K562 (cell line): ENCODE measurements around the gene DGCR8. TPM values are rescaled to one million over a fixed set of nuclear protein-coding genes. Genes with fewer than 3 reads are reported as not detected.

Source experiments
- ATAC-seq: fragments of 200-7000 bp; cut with Tn5 transposase; 3 replicates; pipeline ENCODE4 v1.9.1; 2020; ENCODE audit warnings: moderate library complexity
- BruUV-seq: library from RNA; stranded (reverse); fragments of 400-500 nt; replicated peaks from 2 replicates; lab custom pipeline; 2021; lab: Mats Ljungman, UMichigan
- CTCF ChIA-PET: fragments of 300-600 bp; formaldehyde crosslinking; extraction: SDS; loops from one replicate; lab custom pipeline; 2021; ENCODE audit warnings: low intra/inter-chr PET ratio; lab: Yijun Ruan, JAX
- POLR2A ChIA-PET: fragments of 300-600, 350-650 bp; sonication (Branson Sonifier 250); formaldehyde crosslinking; extraction: SDS; loops from one replicate; lab custom pipeline; 2021; ENCODE audit warnings: antibody characterized with exemption, inconsistent platforms; lab: Yijun Ruan, JAX
- DNase-seq, 4 experiments: peaks; one replicate each; pipeline versions ENCODE4 v3.0.0 to v3.0.0-alpha.2; 2011 to 2018; ENCODE audit warnings: low spot score in 3 of 4, mixed read lengths in 3 of 4; ENCODE audit errors: extremely low read depth in 1 of 4
- FAIRE-seq: peaks from 2 replicates; lab custom pipeline; 2011; peaks lifted over from hg19 to GRCh38; lab: Jason Lieb, UNC
- H2AFZ ChIP-seq: 2 replicates; pipeline ENCODE4 v1.6.0; 2011; ENCODE audit warnings: low read depth, low read length, control low read depth, inconsistent platforms
- H3K27ac ChIP-seq: fragments of 200-600 bp; 3 replicates; pipeline ENCODE4 v1.8.0; 2011; ENCODE audit warnings: low read depth, mild to moderate bottlenecking, control low read depth, inconsistent platforms, low read length, moderate library complexity, mixed read lengths; ENCODE audit errors: extremely low read depth
- H3K27me3 ChIP-seq, 2 experiments: fragments of 300-600 bp in 1 of 2; 2 replicates in 1 of 2; 3 replicates in 1 of 2; pipeline versions ENCODE4 v1.6.0 to v1.8.0; 2011; ENCODE audit warnings: inconsistent platforms in 2 of 2, low read length in 2 of 2, mild to moderate bottlenecking in 1 of 2, mixed read lengths in 1 of 2, moderate library complexity in 1 of 2; ENCODE audit not compliant: control insufficient read depth in 2 of 2, insufficient read depth in 2 of 2
- H3K36me3 ChIP-seq: fragments of 300-600 bp; 3 replicates; pipeline ENCODE4 v1.8.0; 2011; ENCODE audit warnings: mild to moderate bottlenecking, low read length, inconsistent platforms; ENCODE audit not compliant: control insufficient read depth, insufficient read depth
- H3K4me1 ChIP-seq, 2 experiments: fragments of 200-600 bp in 1 of 2; replicated peaks in 1 of 2; 2 replicates in 1 of 2; 3 replicates in 1 of 2; pipeline versions ENCODE4 v1.5.1 to v1.8.0; 2011; ENCODE audit warnings: inconsistent platforms in 2 of 2, low read length in 2 of 2, mild to moderate bottlenecking in 1 of 2, mixed read lengths in 1 of 2, moderate library complexity in 1 of 2; ENCODE audit not compliant: control insufficient read depth in 2 of 2, insufficient read depth in 2 of 2
- H3K4me2 ChIP-seq: 2 replicates; pipeline ENCODE4 v1.6.1; 2011; ENCODE audit warnings: low read length, control low read depth, inconsistent platforms, mixed read lengths; ENCODE audit not compliant: insufficient read depth
- H3K4me3 ChIP-seq: fragments of 200-600 bp; sonication (generic), shearing (Covaris generic); 2 replicates; pipeline ENCODE4 v1.5.1; 2016; ENCODE audit warnings: control low read depth, inconsistent platforms
- H3K79me2 ChIP-seq: fragments of 200-600 bp; 3 replicates; pipeline ENCODE4 v1.8.0; 2011; ENCODE audit warnings: low read length, inconsistent platforms; ENCODE audit not compliant: control insufficient read depth, insufficient read depth
- H3K9ac ChIP-seq, 2 experiments: 2 replicates each; pipeline versions ENCODE4 v1.6.0 to v1.6.1; 2011; ENCODE audit warnings: low read depth in 2 of 2, low read length in 2 of 2, control low read depth in 1 of 2, inconsistent platforms in 1 of 2, mild to moderate bottlenecking in 1 of 2, mixed read lengths in 1 of 2; ENCODE audit not compliant: insufficient read depth in 1 of 2
- H3K9me1 ChIP-seq: one replicate; pipeline ENCODE4 v1.6.0; 2011; ENCODE audit warnings: inconsistent platforms, mild to moderate bottlenecking, low read length, moderate library complexity; ENCODE audit not compliant: control insufficient read depth, insufficient read depth
- H3K9me3 ChIP-seq: replicated peaks from 2 replicates; pipeline ENCODE4 v1.5.1; 2011; ENCODE audit warnings: low read depth, low read length, inconsistent platforms; ENCODE audit not compliant: control insufficient read depth, insufficient read depth
- H4K20me1 ChIP-seq: replicated peaks from 2 replicates; pipeline ENCODE4 v1.6.1; 2011; ENCODE audit warnings: low read length, inconsistent platforms, mixed read lengths; ENCODE audit not compliant: control insufficient read depth, insufficient read depth
- CBX5 ChIP-seq: IDR thresholded peaks from 2 replicates; pipeline ENCODE4 v1.6.1; 2014; ENCODE audit warnings: low read depth, borderline replicate concordance
- CBX8 ChIP-seq: fragments of 200-600 bp; sonication (generic); IDR thresholded peaks from 2 replicates; pipeline ENCODE4 v1.6.1; 2012; ENCODE audit warnings: borderline replicate concordance, mixed run types, low read depth, mild to moderate bottlenecking, moderate library complexity, mixed read lengths, low read length, control low read depth, inconsistent platforms; ENCODE audit not compliant: poor library complexity, severe bottlenecking; ENCODE audit errors: extremely low read depth
- ELK3 ChIP-seq: fragments of 450-650 bp; formaldehyde crosslinking; IDR thresholded peaks from 2 replicates; pipeline ENCODE4 v1.4.0; 2020; ENCODE audit warnings: mild to moderate bottlenecking
- ERF ChIP-seq: fragments of 450-650 bp; formaldehyde crosslinking; IDR thresholded peaks from 2 replicates; pipeline ENCODE4 v1.4.0; 2020; ENCODE audit warnings: mild to moderate bottlenecking, mixed read lengths
- FOXJ2 ChIP-seq: fragments of 200-800 bp; sonication (Bioruptor generic); IDR thresholded peaks from 2 replicates; pipeline ENCODE4 v1.6.1; 2016; ENCODE audit warnings: missing genetic modification characterization, missing compliant biosample characterization
- HOXB6 ChIP-seq: fragments of 250-450 bp; sonication (Bioruptor Pico); IDR thresholded peaks from 2 replicates; pipeline ENCODE4 v1.5.1; 2022; ENCODE audit warnings: mild to moderate bottlenecking, borderline replicate concordance
- NCOA1 ChIP-seq: fragments of 450-650 bp; IDR thresholded peaks from 2 replicates; pipeline ENCODE4 v1.6.1; 2016; ENCODE audit warnings: low read depth
- SIX5 ChIP-seq, 2 experiments: IDR thresholded peaks; 2 replicates each; pipeline ENCODE4 v1.6.1; 2011; ENCODE audit warnings: low read length in 2 of 2, borderline replicate concordance in 1 of 2, low read depth in 1 of 2, mild to moderate bottlenecking in 1 of 2, moderate library complexity in 1 of 2; ENCODE audit not compliant: insufficient read depth in 1 of 2
- TAF15 ChIP-seq: fragments of 200-400 bp; formaldehyde crosslinking; IDR thresholded peaks from 2 replicates; pipeline ENCODE4 v1.6.1; 2017; ENCODE audit warnings: mild to moderate bottlenecking, low read depth, low read length, moderate library complexity
- TFE3 ChIP-seq: fragments of 450-650 bp; formaldehyde crosslinking; IDR thresholded peaks from 2 replicates; pipeline ENCODE4 v1.4.0; 2020; ENCODE audit warnings: mild to moderate bottlenecking, mixed read lengths
- WHSC1 ChIP-seq: IDR thresholded peaks from one replicate; pipeline ENCODE4 v1.6.1; 2012; ENCODE audit warnings: low read length, control low read depth, inconsistent platforms
- ZNF174 ChIP-seq: fragments of 250-450 bp; sonication (Bioruptor Pico); IDR thresholded peaks from 2 replicates; pipeline ENCODE4 v1.4.0; 2020; ENCODE audit warnings: mild to moderate bottlenecking
- ZNF23 ChIP-seq: fragments of 250-450 bp; sonication (Bioruptor Pico); IDR thresholded peaks from 2 replicates; pipeline ENCODE4 v1.4.0; 2020; ENCODE audit warnings: mild to moderate bottlenecking
- ZNF324 ChIP-seq: fragments of 250-450 bp; sonication (Bioruptor Pico); IDR thresholded peaks from 2 replicates; pipeline ENCODE4 v1.4.0; 2020; ENCODE audit warnings: mild to moderate bottlenecking
- ZNF444 ChIP-seq: fragments of 250-450 bp; sonication (Bioruptor Pico); IDR thresholded peaks from 2 replicates; pipeline ENCODE4 v1.4.0; 2020; ENCODE audit warnings: mild to moderate bottlenecking, moderate library complexity
- ZNF57 ChIP-seq: fragments of 450-650 bp; formaldehyde crosslinking; IDR thresholded peaks from 2 replicates; pipeline ENCODE4 v1.4.0; 2020; ENCODE audit warnings: mild to moderate bottlenecking, moderate library complexity
- ZNF583 ChIP-seq: fragments of 250-450 bp; sonication (Bioruptor Pico); IDR thresholded peaks from 2 replicates; pipeline ENCODE4 v1.4.0; 2020
- ZNF707 ChIP-seq: fragments of 250-450 bp; sonication (Bioruptor Pico); conservative IDR thresholded peaks from 2 replicates; pipeline ENCODE4 v1.8.0; 2022; ENCODE audit warnings: inconsistent platforms, mild to moderate bottlenecking, moderate library complexity
- WGBS: fragments of 100-300 bp; shearing (Covaris generic); methylation state at CpG from one replicate; pipeline ENCODE4 v1.1.6; 2016; ENCODE audit warnings: low coverage, mixed read lengths; ENCODE audit not compliant: insufficient coverage; ENCODE audit errors: missing lambda C conversion rate; 5-methylcytosine and 5-hydroxymethylcytosine counted together
- in situ Hi-C: fragments of 300-500 bp; cut with MboI; formaldehyde crosslinking; loops from 4 replicates; pipeline ENCODE4 v1.15.0; 2018; ENCODE audit warnings: inconsistent platforms, mixed read lengths
- intact Hi-C: fragments of 100-400 bp; cut with micrococcal nuclease; formaldehyde crosslinking; loops from 2 replicates; pipeline ENCODE4 v1.14.2; 2022
- polyA plus RNA-seq, 8 experiments: library from polyadenylated mRNA; depleted of rRNA in 4 of 8; stranded (reverse) in 5 of 8; unstranded in 3 of 8; fragments of >200 nt; fragmentation: Nextera tagmentation in 2 of 8; fragmentation: Illumina TruSeq in 1 of 8; extraction: Ambion mirVana in 2 of 8; extraction: Trizol in 1 of 8; gene quantifications; 2 replicates each; pipeline versions ENCODE4 v1.2.1 to v1.2.3, GENCODE V29; 2011 to 2014; ENCODE audit warnings: inconsistent platforms in 1 of 8, missing spikeins in 1 of 8
- total RNA-seq, 7 experiments: library from RNA; depleted of rRNA in 6 of 7; stranded (reverse); fragments of >200 nt in 6 of 7; fragmentation: Illumina TruSeq in 2 of 7; extraction: Trizol in 2 of 7; gene quantifications; 2 replicates each; pipeline versions ENCODE4 v1.2.1 to v1.2.3, GENCODE V29; 2011 to 2021; ENCODE audit warnings: low replicate concordance in 1 of 7

DGCR8 gene
- total and polyA plus RNA-seq, 9 of the 15 experiments (the other 6 are each of a cell fraction or from before 2014, with no cell fraction given): 5.9 to 144 (median 80.1) TPM

GRCh38 chr22:20111689-20112622 is 31.9 kb downstream of the DGCR8 start:
- Histone ChIP-seq H3K9me3 (no peaks in the 10 kb centered on the region), H3K36me3 (peaks cover 92% of the 10 kb centered on the region), H2AFZ (no peak overlapping the region), H4K20me1 (peaks cover 55% of the 10 kb centered on the region), H3K79me2 (peaks cover 28% of the 10 kb centered on the region), H3K4me3 (no peak overlapping the region), H3K4me2 (no peak overlapping the region), H3K4me1 (peaks cover 10 to 84% of the 10 kb centered on the region in 2 experiments; a peak in 4 of 5 replicates), H3K9me1 (no peaks in the 10 kb centered on the region), H3K27me3 (no peaks in the 10 kb centered on the region), H3K27ac (peak overlapping the region; percentile 18; the same call in 1 of the 3 replicates), H3K9ac (peak overlapping the region in 1 of 2 experiments; percentile 73; a peak in 2 of 4 replicates)
- intact Hi-C loops: no loop called here
- CTCF ChIA-PET: interaction anchor here (0.6 to 1.2 kb wide), 2 partner anchors 16 to 149 kb away, joined by 4 to 5 read pairs; no protein-coding TSS in a partner anchor
- WGBS: 84% methylated on average over 7 of the region's 7 CpGs
- POLR2A ChIA-PET: interaction anchor here (0.6 to 20.7 kb wide), 20 partner anchors 6 to 312 kb away, joined by 3 to 513 read pairs (median 4); partner anchors contain the start of genes COMT, RANBP1, TRMT2A and TXNRD2
- ATAC-seq: peak; percentile 1
- in situ Hi-C loops: loop anchor here (10.0 kb wide), 1 partner anchor 387 kb away; the partner anchor contains the start of gene GP1BB
- BruUV-seq: no TSS peak
- DNase-seq: no peak
- FAIRE-seq: no peak
- peak; percentile 76; the same call in 1 of the 2 replicates for TF ChIP-seq ZNF23 (CRISPR knock-in tag)
- peak; percentile 54; the same call in 1 of the 2 replicates for TF ChIP-seq ZNF324 (CRISPR knock-in tag)
- TF ChIP-seq ELK3: peak; percentile 82; the same call in 1 of the 2 replicates
- no peak for TF ChIP-seq FOXJ2 (tag)
- TF ChIP-seq ZNF444 (CRISPR knock-in tag): peak; percentile 18; the same call in 1 of the 2 replicates
- TF ChIP-seq HOXB6: 0 out of 2 replicates have a peak, but pooled peaks have one; percentile 69
- TF ChIP-seq ERF (CRISPR knock-in tag): peak; percentile 83; the same call in 1 of the 2 replicates
- TF ChIP-seq ZNF174 (CRISPR knock-in tag): peak; percentile 58; the same call in 1 of the 2 replicates
- TF ChIP-seq ZNF707 (CRISPR knock-in tag): peak; percentile 54; the same call in 1 of the 2 replicates
- TF ChIP-seq TFE3 (CRISPR knock-in tag): 0 out of 2 replicates have a peak, but pooled peaks have one; percentile 4
- TF ChIP-seq CBX5: no peak
- TF ChIP-seq TAF15: peak; percentile 87; the same call in 1 of the 2 replicates
- TF ChIP-seq ZNF57 (CRISPR knock-in tag): peak; percentile 80
- TF ChIP-seq CBX8: no peak
- peak; percentile 13; the same call in 1 of the 2 replicates for TF ChIP-seq ZNF583 (CRISPR knock-in tag)
- TF ChIP-seq NCOA1: no peak
- peak; percentile 42 for TF ChIP-seq WHSC1
- TF ChIP-seq SIX5 (IDR thresholded peaks at IDR 0.05; ENCODE audit: borderline replicate concordance in 1 of 2, insufficient read depth in 1 of 2, low read depth in 1 of 2, low read length in 2 of 2): peak in 1 of 2 experiments; percentile 13; a peak in 1 of 4 replicates
